ENCODE data around the gene PCGF1.
A peak's percentile ranks its signal among the peaks of the same experiment; 100 is the strongest.

PCGF1 gene

GRCh38 chr2:74514368-74515270 lies 7.1 kb upstream of the PCGF1 start, which contains the start of gene TLX2:
Gene TLX2 (plus strand): TSS chr2:74514450. CDS start chr2:74514807, 357 bp downstream.
- ATAC-seq, result no peak

DNA sequence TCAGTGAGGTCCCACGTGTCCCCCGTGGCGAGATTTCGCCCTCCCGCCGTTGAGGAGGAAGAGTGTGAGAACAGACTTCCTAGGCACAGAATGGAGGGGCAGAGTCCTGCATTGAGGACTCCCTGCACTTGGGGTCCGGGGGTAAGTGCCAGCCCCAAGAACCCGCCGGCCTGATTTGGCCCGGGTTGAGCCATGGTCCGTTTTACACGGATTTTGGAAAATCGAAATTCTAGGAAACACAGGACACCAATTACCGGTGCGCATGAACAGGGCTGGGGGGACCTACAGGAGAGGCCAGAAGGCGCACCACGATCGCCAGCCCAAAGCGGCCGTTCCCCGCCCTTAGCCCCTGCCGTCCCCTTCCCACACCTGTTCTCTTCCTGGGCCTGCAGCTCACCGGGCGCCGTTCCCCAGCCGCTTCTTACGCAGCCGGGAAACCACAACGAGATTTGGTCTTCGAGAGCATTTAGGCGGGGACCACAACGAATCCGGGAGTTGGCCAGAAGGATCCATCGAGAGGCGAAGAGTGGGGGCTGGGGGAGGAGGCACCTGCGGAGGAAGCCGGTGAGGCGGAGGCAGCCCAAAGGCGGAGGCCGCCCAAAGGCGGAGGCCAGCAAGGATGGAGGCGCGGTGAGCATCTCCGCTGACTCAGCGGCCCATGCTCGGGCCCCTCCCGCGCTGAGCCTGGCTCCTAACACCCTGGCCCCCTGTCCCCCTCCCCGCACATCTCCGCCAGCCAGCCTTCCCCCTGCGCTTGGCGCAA lies 6.3 kb upstream of the PCGF1 start:
- no peak for ATAC-seq

DNA sequence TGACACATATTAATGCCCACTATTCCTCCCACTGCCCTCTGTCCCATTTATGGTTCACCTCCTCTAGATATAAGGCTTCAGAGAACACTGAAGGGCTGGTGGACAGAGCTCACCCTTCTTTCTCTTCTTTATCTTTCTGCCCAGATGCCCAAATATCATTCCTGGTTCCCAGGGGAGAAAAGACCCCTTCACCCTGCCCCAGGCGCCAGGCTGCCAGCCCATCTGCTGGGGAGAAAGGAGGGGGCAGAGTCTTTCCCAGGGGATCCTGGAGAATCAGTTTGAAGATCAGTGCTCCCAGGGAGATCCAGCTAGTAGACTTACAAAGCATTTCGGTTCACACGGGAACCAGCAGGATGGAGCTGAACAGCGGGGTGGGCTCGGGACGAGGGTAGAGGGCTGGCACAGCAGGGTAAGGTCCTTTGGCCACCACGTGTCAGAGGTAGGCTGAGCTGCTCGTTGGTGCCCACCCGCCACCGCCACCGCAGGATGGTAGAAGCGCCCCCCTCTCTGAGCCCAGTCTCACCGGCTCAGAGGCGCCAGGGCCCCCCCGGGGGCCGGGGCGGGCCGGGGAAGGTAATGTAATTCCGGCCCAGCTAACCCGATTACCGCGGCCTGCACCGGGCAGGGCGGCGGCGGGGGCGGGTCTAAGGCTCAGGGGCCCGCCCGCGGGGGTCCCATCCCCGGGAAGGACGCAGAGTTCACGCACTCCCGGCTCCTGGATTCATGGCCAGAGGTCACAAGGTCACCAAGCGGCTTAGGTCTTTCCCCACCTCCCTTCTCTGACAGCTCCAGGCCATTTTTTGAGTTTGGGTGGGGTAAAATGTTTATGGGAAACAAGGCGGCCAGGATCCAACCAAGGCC lies 5.5 kb upstream of the PCGF1 start:
- no peak for ATAC-seq

GRCh38 chr2:74511104-74511989 lies 3.9 kb upstream of the PCGF1 start:
- ATAC-seq, result no peak

GRCh38 chr2:74510272-74510671 lies 2.8 kb upstream of the PCGF1 start:
- no peak for ATAC-seq

GRCh38 chr2:74507926-74508520 lies 528 bp upstream of the PCGF1 start:
- ATAC-seq, result no peak

DNA sequence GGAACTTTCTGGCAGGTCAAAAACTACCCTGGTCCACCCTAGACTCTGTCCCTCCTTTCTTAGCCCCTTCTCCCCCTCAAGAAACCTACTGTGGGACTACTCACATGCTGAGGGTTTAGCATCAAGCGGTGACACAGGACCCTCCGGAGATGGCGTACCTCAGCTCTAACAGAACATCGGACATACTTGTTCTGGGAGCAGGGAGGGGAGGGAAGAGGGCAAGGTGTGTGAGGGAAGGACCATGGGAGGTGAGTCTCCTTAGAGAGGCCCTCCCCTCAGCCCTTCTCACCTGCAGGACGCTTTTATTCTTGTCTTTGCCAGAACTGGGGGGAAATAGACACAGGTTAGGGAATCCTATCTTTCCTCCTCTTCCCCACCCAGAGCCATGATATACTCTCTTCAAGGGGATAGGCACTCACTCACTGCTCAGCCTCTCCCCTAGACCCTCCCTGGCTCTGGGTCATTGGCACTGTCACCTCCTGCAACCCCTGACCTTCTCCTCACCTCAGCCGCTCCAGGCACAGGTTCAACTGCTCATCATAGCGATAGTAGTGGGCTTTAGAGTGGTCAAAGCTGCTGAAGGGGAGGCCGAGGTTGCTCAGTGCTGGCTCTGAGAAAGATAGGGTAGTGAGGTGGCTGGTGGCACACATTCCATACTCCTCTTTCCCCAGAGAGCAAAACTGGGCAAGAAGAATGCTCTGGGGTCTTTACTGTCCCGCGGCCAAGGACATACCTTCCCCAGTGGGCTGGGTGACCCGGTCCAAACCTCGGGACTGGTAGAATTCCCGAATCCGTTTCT lies 1.8 kb downstream of the PCGF1 start:
- ATAC-seq, result no peak

GRCh38 chr2:74504591-74504990 lies 2.9 kb downstream of the PCGF1 start:
- ATAC-seq, result no peak

DNA sequence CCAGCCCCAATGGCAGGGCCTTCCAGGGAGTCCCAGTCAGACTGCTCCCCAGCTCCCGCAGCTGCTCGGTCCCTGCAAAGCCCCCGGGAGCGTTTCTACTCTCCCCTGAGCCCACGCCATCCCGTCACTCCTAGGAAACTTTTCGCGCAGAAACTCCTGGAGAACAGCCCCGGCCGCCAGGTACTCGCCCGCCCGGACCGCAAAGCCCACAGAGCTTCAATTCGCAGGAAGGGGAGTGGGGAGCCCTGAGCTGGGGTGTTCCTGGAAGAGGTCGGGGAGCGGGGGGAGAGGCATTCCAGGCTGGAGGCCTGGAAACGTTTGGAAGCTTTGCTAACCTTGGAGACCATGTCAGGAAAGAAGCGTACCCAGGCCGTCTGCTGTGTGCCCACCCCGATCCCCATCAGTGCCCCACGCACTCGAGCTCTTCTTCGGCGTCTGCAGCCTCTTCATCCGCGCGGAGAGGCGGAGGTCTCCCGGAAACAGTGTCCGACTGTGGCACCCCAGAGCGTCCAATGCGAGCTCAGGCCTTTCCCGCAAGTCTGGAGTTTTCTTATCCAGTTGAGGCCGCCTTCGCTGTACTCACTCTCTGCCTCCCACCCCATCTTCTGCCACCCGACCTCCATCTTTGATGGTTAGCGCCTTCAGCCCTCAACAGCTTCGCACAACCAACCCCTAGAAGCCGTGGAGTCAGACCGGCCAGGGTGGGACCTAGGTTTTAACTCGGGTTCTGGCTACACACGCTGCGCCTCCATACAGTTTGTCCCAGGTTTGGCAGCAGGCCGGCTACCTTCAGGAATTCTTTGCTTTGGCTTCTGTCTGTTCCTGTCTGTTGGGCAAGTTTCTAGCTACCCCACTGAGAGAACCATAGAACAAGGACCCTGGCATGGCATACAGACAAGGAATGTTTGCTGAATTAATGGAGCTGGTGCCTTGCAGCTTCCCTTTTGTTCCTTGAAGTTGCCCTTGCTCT lies 3.7 kb downstream of the PCGF1 start:
- no peak for ATAC-seq

GRCh38 chr2:74502720-74503505 lies 4.6 kb downstream of the PCGF1 start:
- ATAC-seq, result peak; percentile 17 to 26

- ATAC-seq, result no peak
Measured at GRCh38 chr2:74502147-74502719, 5.3 kb downstream of the PCGF1 start.

DNA sequence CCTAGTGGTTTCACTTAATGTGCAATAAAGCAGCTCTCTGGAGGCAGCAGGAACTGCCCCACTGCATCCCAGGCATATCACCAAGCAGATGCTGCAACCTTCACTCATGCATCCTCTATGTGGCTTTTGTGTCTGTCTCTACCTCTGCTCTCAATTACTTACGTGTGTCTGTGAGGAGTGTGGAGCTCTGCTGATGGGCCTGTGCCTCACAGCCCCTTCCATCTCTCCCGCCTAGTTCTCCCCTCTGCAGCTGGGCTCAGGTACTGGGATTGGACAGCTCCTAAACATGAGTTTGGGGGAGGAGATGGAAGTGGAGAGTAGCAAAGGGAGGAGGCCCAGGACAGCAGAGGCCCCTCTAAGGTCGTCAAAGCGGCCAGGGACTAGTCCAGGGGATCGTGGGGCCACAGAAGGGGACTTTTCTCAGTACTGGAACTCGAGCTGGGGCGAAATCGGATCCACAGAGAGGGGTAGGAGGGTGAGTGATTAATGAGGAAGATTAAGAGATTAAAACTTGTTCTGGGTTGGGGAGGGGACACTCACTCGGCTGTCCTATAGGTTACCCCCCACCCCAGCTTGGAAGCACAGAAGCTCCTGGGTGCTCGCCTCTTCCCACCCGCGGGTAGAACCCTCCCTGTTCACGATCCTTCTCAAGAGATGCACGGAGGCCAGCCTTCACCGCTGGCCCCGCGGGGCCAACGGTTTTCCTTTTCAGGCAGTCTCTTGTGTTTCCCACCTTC lies 6.0 kb downstream of the PCGF1 start:
- ATAC-seq, result no peak

- no peak for ATAC-seq
Measured at GRCh38 chr2:74500578-74500946, 6.9 kb downstream of the PCGF1 start.

GRCh38 chr2:74499940-74500577 lies 7.4 kb downstream of the PCGF1 start:
- no peak for ATAC-seq

- peak; percentile 22 to 23 for ATAC-seq
Measured at GRCh38 chr2:74499267-74499939, 8.1 kb downstream of the PCGF1 start, which contains the start of gene LBX2. Gene LBX2 (minus strand): TSS chr2:74499603. CDS start chr2:74499537, 66 bp downstream.
